WTC11 (cell line): ENCODE results near the gene FLNA. TPM values are rescaled to one million over a fixed set of nuclear protein-coding genes. Genes with fewer than 3 reads are reported as not detected.

Experiments used
- ATAC-seq: fragments of 200-7000 bp; cut with Tn5 transposase; 2 replicates; pipeline ENCODE4 v1.10.0; 2021; ENCODE audit warnings: mild to moderate bottlenecking, moderate library complexity
- CTCF ChIA-PET: fragments of 300-600 bp; sonication (Branson Sonifier 250); formaldehyde crosslinking; loops from one replicate; lab custom pipeline; 2021; ENCODE audit warnings: antibody characterized with exemption; lab: Charles Lee
- POLR2A ChIA-PET: fragments of 350-600 bp; sonication (Branson Sonifier 250); formaldehyde crosslinking; loops from one replicate; lab custom pipeline; 2021; ENCODE audit warnings: antibody characterized with exemption; lab: Charles Lee
- DNase-seq: peaks from one replicate; pipeline ENCODE4 v3.0.0; 2021; ENCODE audit warnings: low spot score
- H3K27ac Mint-ChIP-seq: 2 replicates; pipeline ENCODE4 v1.8.0; 2021; ENCODE audit warnings: mixed read lengths
- H3K27me3 Mint-ChIP-seq: 2 replicates; pipeline ENCODE4 v1.8.0; 2021; ENCODE audit warnings: low read depth, mild to moderate bottlenecking, moderate library complexity, mixed read lengths
- H3K36me3 Mint-ChIP-seq: 2 replicates; pipeline ENCODE4 v1.8.0; 2021; ENCODE audit warnings: mixed read lengths
- H3K4me1 Mint-ChIP-seq: 2 replicates; pipeline ENCODE4 v1.8.0; 2022; ENCODE audit warnings: mixed read lengths
- H3K4me3 Mint-ChIP-seq: 2 replicates; pipeline ENCODE4 v1.8.0; 2021; ENCODE audit warnings: mild to moderate bottlenecking, moderate library complexity, mixed read lengths
- H3K9me3 Mint-ChIP-seq: 2 replicates; pipeline ENCODE4 v1.8.0; 2021; ENCODE audit warnings: mixed read lengths
- ESRRA ChIP-seq: sonication (generic); formaldehyde crosslinking; IDR thresholded peaks from 2 replicates; pipeline ENCODE4 v1.8.1; 2022; ENCODE audit warnings: mild to moderate bottlenecking, missing genetic modification reagents, borderline replicate concordance
- FOXK1 ChIP-seq: sonication (generic); formaldehyde crosslinking; IDR thresholded peaks from 2 replicates; pipeline ENCODE4 v1.8.0; 2022; ENCODE audit warnings: mild to moderate bottlenecking, moderate library complexity, missing genetic modification reagents
- GABPB1 ChIP-seq: sonication (generic); formaldehyde crosslinking; IDR thresholded peaks from 2 replicates; pipeline ENCODE4 v1.8.1; 2023; ENCODE audit warnings: mild to moderate bottlenecking, missing genetic modification reagents
- GRHL2 ChIP-seq: fragments of 250-450 bp; sonication (Bioruptor Pico); IDR thresholded peaks from 2 replicates; pipeline ENCODE4 v1.8.0; 2022; ENCODE audit warnings: mild to moderate bottlenecking, moderate library complexity; ENCODE audit not compliant: insufficient replicate concordance, severe bottlenecking
- GTF2I ChIP-seq: fragments of 250-450 bp; sonication (Bioruptor Pico); conservative IDR thresholded peaks from 2 replicates; pipeline ENCODE4 v1.4.0; 2021; ENCODE audit warnings: mild to moderate bottlenecking
- JUN ChIP-seq: sonication (generic); formaldehyde crosslinking; IDR thresholded peaks from 2 replicates; pipeline ENCODE4 v1.8.0; 2023; ENCODE audit warnings: mild to moderate bottlenecking, missing genetic modification reagents
- NFE2L1 ChIP-seq: sonication (generic); formaldehyde crosslinking; IDR thresholded peaks from 2 replicates; pipeline ENCODE4 v1.8.1; 2023; ENCODE audit warnings: missing genetic modification reagents
- NR2C2 ChIP-seq: sonication (generic); formaldehyde crosslinking; IDR thresholded peaks from 2 replicates; pipeline ENCODE4 v1.8.0; 2022; ENCODE audit warnings: mild to moderate bottlenecking, missing genetic modification reagents
- SMAD4 ChIP-seq: sonication (generic); formaldehyde crosslinking; IDR thresholded peaks from 2 replicates; pipeline ENCODE4 v1.8.0; 2022; ENCODE audit warnings: mild to moderate bottlenecking, missing genetic modification reagents
- SP1 ChIP-seq: sonication (generic); formaldehyde crosslinking; conservative IDR thresholded peaks from 2 replicates; pipeline ENCODE4 v1.8.1; 2022; ENCODE audit warnings: missing genetic modification reagents
- TP53 ChIP-seq: sonication (generic); formaldehyde crosslinking; IDR thresholded peaks from 2 replicates; pipeline ENCODE4 v1.8.1; 2023; ENCODE audit warnings: mild to moderate bottlenecking, missing genetic modification reagents
- ZNF671 ChIP-seq: fragments of 250-450 bp; sonication (Bioruptor Pico); IDR thresholded peaks from 2 replicates; pipeline ENCODE4 v1.8.0; 2021; ENCODE audit warnings: mild to moderate bottlenecking
- total RNA-seq: library from RNA; stranded (reverse); gene quantifications from 3 replicates; pipeline ENCODE4 v1.2.3, GENCODE V29; 2021
- TF ChIP-seq, protein P1 (sequence below): sonication (generic); formaldehyde crosslinking; IDR thresholded peaks from 2 replicates; pipeline ENCODE4 v1.8.1; 2023; ENCODE audit warnings: mild to moderate bottlenecking, moderate library complexity, missing genetic modification reagents
- TF ChIP-seq, protein P2 (sequence below): sonication (generic); formaldehyde crosslinking; IDR thresholded peaks from 2 replicates; pipeline ENCODE4 v1.8.1; 2023; ENCODE audit warnings: mild to moderate bottlenecking, missing genetic modification reagents, borderline replicate concordance
- TF ChIP-seq, protein P3 (sequence below): fragments of 200-600 bp; IDR thresholded peaks from 2 replicates; pipeline ENCODE4 v1.8.0; 2022; ENCODE audit warnings: antibody characterized with exemption
- TF ChIP-seq, protein P4 (sequence below): fragments of 250-450 bp; sonication (Bioruptor Pico); IDR thresholded peaks from 2 replicates; pipeline ENCODE4 v1.9.0; 2021; ENCODE audit warnings: mild to moderate bottlenecking, borderline replicate concordance
- TF ChIP-seq, protein P5 (sequence below): sonication (generic); formaldehyde crosslinking; IDR thresholded peaks from 2 replicates; pipeline ENCODE4 v1.8.1; 2022; ENCODE audit warnings: mild to moderate bottlenecking, missing genetic modification reagents, moderate library complexity, borderline replicate concordance

Gene FLNA
- total RNA-seq, 1 experiment from 2014 or later: 1,017 TPM

DNA sequence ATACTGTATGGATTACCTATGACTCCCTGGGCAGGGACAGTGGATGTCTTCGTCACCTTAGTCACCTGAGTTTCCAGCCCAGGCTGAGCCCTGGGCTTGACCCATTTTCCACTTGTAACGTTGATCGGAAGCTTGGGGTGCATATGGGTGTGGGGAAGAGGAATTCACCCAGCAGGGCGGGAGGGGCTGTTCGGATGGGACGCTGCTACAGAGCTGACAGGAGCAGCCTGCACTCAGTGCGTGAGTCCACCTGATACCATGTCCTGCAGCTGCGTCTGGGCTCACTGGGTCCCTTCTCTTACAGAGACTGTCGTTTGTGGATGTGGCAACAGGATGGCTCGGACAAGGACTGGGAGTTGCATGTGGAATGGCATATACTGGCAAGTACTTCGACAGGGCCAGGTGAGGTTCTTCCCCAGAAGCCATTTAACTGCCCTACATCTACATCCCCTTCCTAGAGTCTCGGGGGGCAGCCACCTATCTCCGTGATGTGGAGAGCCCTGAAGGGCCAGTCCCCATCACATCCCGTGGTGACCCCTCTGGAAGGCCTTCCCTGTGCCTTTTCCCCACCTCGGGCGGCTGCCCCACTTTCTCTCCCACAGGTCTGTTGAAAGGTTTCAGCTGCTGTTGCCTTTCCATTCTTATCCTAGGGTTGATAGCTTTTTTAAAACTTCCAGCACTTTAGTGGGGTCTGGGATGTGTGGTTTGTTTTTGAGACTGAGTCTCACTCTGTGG, 65.2 kb downstream of the FLNA start:
- no peak for ATAC-seq
- Mint-ChIP-seq H3K4me3 (no peak overlapping the region), H3K4me1 (peaks cover 3% of the 10 kb centered on the region), H3K27me3 (no peaks in the 10 kb centered on the region), H3K9me3 (no peaks in the 10 kb centered on the region), H3K27ac (no peak overlapping the region), H3K36me3 (no peaks in the 10 kb centered on the region)
- ChIA-PET CTCF (interaction anchor here (0.8 to 2.4 kb wide), 10 partner anchors 8 to 302 kb away, joined by 3 to 20 read pairs (median 7); partner anchors contain the start of genes MECP2, TEX28 and TKTL1), POLR2A (no interaction called here)
- DNase-seq: no peak
- TF ChIP-seq GTF2I (CRISPR knock-in tag) (no peak), JUN (CRISPR knock-in tag) (no peak), ESRRA (CRISPR knock-in tag) (no peak), FOXK1 (CRISPR knock-in tag) (no peak)
- TF ChIP-seq, protein P1, sequence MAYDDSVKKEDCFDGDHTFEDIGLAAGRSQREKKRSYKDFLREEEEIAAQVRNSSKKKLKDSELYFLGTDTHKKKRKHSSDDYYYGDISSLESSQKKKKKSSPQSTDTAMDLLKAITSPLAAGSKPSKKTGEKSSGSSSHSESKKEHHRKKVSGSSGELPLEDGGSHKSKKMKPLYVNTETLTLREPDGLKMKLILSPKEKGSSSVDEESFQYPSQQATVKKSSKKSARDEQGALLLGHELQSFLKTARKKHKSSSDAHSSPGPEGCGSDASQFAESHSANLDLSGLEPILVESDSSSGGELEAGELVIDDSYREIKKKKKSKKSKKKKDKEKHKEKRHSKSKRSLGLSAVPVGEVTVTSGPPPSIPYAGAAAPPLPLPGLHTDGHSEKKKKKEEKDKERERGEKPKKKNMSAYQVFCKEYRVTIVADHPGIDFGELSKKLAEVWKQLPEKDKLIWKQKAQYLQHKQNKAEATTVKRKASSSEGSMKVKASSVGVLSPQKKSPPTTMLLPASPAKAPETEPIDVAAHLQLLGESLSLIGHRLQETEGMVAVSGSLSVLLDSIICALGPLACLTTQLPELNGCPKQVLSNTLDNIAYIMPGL (CRISPR knock-in tag): no peak

DNA sequence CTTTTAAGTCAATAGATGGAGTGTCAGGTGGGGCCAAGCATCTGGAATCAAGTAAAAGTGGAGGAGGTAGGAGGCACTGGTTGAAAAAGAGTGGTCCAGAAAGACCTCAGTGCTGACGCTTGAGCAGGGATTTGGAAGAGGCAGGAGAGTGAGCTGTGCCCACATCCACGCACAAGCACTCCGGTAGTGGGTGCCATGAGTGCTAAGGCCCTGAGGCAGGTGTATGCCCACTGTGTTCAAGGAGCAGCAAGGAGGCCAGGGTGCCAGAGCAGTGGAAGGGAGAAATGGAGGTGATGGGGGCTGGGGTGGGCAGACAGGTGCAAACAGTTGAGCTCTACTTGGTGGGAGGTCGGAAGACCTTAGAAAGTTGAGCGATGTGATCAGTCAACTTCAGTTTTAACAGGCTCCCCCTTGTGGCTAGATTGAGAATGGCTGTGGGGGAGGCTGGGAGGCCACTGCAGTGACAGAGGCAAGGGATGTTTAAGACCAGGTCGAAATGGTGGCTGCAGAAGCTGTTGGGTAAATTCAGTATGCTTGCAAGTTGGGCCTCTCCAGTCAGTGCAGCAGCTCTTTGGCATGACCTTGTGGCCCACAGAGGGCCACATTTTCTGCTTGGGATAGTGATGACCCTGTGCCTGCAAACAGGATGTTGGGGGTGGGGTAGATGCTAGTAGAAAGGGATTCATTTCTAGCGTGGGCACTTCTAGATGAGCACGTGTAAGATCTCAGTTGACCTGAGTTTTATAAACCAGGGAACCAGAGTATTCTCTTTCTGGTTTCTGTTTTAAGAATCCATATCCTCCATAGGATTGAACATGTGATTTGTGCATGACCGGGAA, 66.1 kb downstream of the FLNA start:
- DNase-seq (peak; percentile 83), ATAC-seq (peak; percentile 84)
- no peaks in the 10 kb centered on the region for H3K9me3 Mint-ChIP-seq
- H3K36me3 Mint-ChIP-seq: no peaks in the 10 kb centered on the region
- CTCF ChIA-PET: interaction anchor here (0.6 to 2.4 kb wide), 17 partner anchors 9 to 334 kb away, joined by 3 to 20 read pairs (median 4); partner anchors contain the start of genes MECP2, SLC10A3, TEX28 and TKTL1
- peaks cover 3% of the 10 kb centered on the region for H3K4me1 Mint-ChIP-seq
- no peak overlapping the region for H3K27ac Mint-ChIP-seq
- no peak overlapping the region for H3K4me3 Mint-ChIP-seq
- TF ChIP-seq, protein P2, sequence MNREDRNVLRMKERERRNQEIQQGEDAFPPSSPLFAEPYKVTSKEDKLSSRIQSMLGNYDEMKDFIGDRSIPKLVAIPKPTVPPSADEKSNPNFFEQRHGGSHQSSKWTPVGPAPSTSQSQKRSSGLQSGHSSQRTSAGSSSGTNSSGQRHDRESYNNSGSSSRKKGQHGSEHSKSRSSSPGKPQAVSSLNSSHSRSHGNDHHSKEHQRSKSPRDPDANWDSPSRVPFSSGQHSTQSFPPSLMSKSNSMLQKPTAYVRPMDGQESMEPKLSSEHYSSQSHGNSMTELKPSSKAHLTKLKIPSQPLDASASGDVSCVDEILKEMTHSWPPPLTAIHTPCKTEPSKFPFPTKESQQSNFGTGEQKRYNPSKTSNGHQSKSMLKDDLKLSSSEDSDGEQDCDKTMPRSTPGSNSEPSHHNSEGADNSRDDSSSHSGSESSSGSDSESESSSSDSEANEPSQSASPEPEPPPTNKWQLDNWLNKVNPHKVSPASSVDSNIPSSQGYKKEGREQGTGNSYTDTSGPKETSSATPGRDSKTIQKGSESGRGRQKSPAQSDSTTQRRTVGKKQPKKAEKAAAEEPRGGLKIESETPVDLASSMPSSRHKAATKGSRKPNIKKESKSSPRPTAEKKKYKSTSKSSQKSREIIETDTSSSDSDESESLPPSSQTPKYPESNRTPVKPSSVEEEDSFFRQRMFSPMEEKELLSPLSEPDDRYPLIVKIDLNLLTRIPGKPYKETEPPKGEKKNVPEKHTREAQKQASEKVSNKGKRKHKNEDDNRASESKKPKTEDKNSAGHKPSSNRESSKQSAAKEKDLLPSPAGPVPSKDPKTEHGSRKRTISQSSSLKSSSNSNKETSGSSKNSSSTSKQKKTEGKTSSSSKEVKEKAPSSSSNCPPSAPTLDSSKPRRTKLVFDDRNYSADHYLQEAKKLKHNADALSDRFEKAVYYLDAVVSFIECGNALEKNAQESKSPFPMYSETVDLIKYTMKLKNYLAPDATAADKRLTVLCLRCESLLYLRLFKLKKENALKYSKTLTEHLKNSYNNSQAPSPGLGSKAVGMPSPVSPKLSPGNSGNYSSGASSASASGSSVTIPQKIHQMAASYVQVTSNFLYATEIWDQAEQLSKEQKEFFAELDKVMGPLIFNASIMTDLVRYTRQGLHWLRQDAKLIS: no peak
- TF ChIP-seq, protein P3, sequence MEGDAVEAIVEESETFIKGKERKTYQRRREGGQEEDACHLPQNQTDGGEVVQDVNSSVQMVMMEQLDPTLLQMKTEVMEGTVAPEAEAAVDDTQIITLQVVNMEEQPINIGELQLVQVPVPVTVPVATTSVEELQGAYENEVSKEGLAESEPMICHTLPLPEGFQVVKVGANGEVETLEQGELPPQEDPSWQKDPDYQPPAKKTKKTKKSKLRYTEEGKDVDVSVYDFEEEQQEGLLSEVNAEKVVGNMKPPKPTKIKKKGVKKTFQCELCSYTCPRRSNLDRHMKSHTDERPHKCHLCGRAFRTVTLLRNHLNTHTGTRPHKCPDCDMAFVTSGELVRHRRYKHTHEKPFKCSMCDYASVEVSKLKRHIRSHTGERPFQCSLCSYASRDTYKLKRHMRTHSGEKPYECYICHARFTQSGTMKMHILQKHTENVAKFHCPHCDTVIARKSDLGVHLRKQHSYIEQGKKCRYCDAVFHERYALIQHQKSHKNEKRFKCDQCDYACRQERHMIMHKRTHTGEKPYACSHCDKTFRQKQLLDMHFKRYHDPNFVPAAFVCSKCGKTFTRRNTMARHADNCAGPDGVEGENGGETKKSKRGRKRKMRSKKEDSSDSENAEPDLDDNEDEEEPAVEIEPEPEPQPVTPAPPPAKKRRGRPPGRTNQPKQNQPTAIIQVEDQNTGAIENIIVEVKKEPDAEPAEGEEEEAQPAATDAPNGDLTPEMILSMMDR: peak; percentile 58
- TF ChIP-seq GRHL2: no peak
- POLR2A ChIA-PET: no interaction called here
- no peaks in the 10 kb centered on the region; the same call in 1 of the 2 replicates for H3K27me3 Mint-ChIP-seq

DNA sequence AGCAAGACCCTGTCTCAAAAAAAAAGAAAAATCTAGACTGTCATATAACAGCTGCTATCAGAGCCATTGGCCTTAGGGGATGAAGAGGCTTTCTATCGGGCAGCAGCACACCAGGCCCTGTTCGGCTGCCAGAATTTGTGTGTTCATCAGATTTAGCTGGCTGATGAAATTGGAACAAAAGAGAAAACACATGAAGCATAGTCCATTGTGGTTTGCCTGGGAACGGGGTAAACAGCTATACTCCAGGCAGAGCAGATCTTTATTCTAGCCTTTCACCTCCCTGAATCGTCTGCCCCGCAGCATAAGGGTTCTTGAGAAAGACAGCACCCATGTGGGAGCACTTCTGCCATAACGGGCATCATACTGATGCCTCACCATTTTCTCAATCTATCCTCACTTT, 67.2 kb downstream of the FLNA start:
- DNase-seq: no peak
- no peak overlapping the region for H3K4me3 Mint-ChIP-seq
- no peak overlapping the region for H3K27ac Mint-ChIP-seq
- no peaks in the 10 kb centered on the region for H3K36me3 Mint-ChIP-seq
- no peak for ATAC-seq
- ChIA-PET CTCF (interaction anchor here (2.4 kb wide), 1 partner anchor 10 kb away, joined by 20 read pairs; no protein-coding TSS in a partner anchor), POLR2A (no interaction called here)
- H3K4me1 Mint-ChIP-seq: peaks cover 3% of the 10 kb centered on the region
- no peaks in the 10 kb centered on the region; the same call in 1 of the 2 replicates for H3K27me3 Mint-ChIP-seq
- H3K9me3 Mint-ChIP-seq: no peaks in the 10 kb centered on the region
- TF ChIP-seq TP53 (no peak), JUN (CRISPR knock-in tag) (no peak), NFE2L1 (CRISPR knock-in tag) (no peak), ZNF671 (CRISPR knock-in tag) (no peak), GABPB1 (CRISPR knock-in tag) (no peak), SMAD4 (CRISPR knock-in tag) (no peak), NR2C2 (no peak), SP1 (CRISPR knock-in tag) (no peak)
- TF ChIP-seq, protein P4, sequence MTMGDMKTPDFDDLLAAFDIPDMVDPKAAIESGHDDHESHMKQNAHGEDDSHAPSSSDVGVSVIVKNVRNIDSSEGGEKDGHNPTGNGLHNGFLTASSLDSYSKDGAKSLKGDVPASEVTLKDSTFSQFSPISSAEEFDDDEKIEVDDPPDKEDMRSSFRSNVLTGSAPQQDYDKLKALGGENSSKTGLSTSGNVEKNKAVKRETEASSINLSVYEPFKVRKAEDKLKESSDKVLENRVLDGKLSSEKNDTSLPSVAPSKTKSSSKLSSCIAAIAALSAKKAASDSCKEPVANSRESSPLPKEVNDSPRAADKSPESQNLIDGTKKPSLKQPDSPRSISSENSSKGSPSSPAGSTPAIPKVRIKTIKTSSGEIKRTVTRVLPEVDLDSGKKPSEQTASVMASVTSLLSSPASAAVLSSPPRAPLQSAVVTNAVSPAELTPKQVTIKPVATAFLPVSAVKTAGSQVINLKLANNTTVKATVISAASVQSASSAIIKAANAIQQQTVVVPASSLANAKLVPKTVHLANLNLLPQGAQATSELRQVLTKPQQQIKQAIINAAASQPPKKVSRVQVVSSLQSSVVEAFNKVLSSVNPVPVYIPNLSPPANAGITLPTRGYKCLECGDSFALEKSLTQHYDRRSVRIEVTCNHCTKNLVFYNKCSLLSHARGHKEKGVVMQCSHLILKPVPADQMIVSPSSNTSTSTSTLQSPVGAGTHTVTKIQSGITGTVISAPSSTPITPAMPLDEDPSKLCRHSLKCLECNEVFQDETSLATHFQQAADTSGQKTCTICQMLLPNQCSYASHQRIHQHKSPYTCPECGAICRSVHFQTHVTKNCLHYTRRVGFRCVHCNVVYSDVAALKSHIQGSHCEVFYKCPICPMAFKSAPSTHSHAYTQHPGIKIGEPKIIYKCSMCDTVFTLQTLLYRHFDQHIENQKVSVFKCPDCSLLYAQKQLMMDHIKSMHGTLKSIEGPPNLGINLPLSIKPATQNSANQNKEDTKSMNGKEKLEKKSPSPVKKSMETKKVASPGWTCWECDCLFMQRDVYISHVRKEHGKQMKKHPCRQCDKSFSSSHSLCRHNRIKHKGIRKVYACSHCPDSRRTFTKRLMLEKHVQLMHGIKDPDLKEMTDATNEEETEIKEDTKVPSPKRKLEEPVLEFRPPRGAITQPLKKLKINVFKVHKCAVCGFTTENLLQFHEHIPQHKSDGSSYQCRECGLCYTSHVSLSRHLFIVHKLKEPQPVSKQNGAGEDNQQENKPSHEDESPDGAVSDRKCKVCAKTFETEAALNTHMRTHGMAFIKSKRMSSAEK (CRISPR knock-in tag): no peak
- TF ChIP-seq, protein P5, sequence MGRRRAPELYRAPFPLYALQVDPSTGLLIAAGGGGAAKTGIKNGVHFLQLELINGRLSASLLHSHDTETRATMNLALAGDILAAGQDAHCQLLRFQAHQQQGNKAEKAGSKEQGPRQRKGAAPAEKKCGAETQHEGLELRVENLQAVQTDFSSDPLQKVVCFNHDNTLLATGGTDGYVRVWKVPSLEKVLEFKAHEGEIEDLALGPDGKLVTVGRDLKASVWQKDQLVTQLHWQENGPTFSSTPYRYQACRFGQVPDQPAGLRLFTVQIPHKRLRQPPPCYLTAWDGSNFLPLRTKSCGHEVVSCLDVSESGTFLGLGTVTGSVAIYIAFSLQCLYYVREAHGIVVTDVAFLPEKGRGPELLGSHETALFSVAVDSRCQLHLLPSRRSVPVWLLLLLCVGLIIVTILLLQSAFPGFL (CRISPR knock-in tag): no peak
